ENCODE results near the gene LSM14B. TPM values are rescaled to one million over a fixed set of nuclear protein-coding genes. Genes with fewer than 3 reads are reported as not detected.

Gene LSM14B
- polyA plus RNA-seq, 3 donors from 2014 or later, result 0.19 to 1.9 (median 1.4) TPM

GRCh38 chr20:62172666-62173065 lies 50.4 kb downstream of the LSM14B start:
- Mint-ChIP-seq H3K4me1 (no peaks in the 10 kb centered on the region), H3K27me3 (ENCODE audit: low read depth in 3 of 3) (peaks cover 0 to 4% (median 0%) of the 10 kb centered on the region in 3 donors), H3K36me3 (peaks cover 0 to 20% (median 10%) of the 10 kb centered on the region in 3 donors), H3K9me3 (no peaks in the 10 kb centered on the region), H3K4me3 (no peak overlapping the region), H3K27ac (no peak overlapping the region)
- DNase-seq, result no peak

DNA sequence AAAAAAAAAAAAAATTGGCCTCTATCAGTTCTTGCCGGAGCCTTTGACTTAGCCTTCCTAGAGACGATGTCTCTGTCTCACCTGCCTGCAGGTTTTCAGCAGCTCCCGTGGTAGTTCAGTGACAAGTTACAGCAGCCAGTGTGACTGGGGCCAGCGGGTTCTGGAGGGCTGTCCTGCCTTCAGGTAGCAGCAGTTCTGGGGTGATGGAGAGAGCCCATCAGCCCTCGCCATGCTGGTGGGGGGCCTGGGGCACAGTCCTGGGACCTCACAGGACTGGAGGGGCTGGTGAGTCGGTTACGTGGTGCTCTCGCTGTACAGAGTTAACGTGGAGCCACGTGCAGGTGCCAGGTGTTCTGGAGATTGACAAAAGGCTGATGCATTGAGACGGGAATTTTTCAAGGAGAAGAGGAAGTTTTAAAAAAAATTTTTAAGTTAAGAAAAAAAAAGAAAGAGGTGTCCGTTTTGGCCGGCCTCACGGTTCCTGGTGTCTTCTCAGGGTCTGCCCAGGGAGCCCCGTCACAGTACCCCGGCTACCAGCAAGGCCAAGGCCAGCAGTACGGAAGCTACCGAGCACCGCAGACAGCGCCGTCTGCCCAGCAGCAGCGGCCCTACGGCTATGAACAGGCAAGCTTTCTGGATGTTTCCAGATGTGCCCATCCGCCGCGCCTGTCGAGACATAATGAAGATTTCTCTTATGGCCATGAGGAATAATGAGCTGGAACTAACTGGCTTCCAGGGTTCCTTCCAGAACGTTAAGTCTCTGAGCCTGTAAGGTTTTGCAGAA lies 51.9 kb downstream of the LSM14B start:
- H3K27me3 Mint-ChIP-seq (ENCODE audit: low read depth in 3 of 3), result peaks cover 0 to 2% (median 0%) of the 10 kb centered on the region in 3 donors
- H3K27ac Mint-ChIP-seq, result peak overlapping the region in 1 of 6 donors; percentile 17
- H3K4me1 Mint-ChIP-seq, result no peaks in the 10 kb centered on the region
- H3K9me3 Mint-ChIP-seq, result no peaks in the 10 kb centered on the region
- no peak overlapping the region for H3K4me3 Mint-ChIP-seq
- peaks cover 0 to 15% (median 10%) of the 10 kb centered on the region in 3 donors for H3K36me3 Mint-ChIP-seq
- no peak for DNase-seq

DNA sequence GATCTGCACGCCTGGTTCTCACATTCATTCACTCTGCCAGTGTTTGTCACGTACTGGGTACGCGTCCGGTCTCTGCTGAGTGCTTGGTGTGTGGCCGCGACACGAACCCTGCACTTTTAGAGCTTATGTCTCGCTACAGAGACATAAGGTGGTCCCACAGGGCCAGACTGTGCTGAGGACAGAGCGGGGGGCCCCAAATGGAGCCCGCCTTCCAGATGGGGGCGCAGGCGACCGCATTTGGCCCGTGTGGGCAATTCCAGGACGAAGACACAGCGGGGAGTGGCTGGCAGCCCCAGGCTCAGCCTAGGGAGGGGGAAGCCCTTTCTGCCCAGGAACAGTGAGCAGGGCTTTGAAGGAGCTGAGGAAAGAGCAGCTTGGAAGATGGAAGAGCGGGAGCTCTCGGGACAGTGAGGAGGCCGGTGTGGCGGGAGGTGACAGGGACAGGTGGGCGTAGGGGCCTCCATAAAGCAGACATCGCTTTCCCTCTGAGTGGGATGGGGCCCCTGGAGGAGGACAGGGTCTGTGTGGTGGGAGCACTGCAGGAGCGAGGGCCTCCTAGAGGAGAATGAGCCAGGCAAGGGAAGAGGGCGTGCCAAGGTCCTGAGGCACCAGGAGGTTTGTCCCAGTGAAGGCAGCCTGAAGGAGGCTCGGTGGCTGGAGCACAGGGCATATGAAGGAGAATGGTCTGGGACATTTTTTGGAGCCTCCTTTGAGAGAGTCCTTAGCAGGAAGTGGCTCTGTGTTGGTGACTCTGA lies 52.8 kb downstream of the LSM14B start:
- no peak for DNase-seq
- H3K27me3 Mint-ChIP-seq (ENCODE audit: low read depth in 3 of 3), result no peaks in the 10 kb centered on the region
- H3K9me3 Mint-ChIP-seq, result no peaks in the 10 kb centered on the region
- no peak overlapping the region for H3K4me3 Mint-ChIP-seq
- H3K27ac Mint-ChIP-seq, result peak overlapping the region in 2 of 6 donors; percentile 6 to 66
- peaks cover 0 to 10% (median 9%) of the 10 kb centered on the region in 3 donors for H3K36me3 Mint-ChIP-seq
- no peaks in the 10 kb centered on the region for H3K4me1 Mint-ChIP-seq

DNA sequence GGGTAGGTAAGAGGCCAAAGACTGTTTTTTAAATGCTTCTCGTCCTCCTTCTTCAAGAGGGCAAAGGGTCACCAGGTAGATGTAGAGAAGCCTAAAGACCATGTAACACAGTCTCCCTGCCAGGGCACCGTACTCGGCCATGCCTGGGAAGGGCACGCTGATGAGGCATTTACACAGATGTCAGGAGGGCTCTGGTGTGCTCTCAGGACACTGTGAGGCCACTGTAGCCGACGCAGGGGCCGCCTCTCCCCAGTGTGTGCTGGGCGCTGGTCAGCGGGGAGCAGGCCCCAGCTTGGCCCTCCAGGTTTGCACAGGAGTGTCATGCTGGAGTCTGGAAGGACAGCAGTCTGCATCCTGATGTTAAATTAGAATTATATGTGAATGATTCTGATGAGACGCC lies 53.4 kb downstream of the LSM14B start:
- no peak for DNase-seq
- H3K4me1 Mint-ChIP-seq, result no peaks in the 10 kb centered on the region
- H3K36me3 Mint-ChIP-seq, result peaks cover 0 to 10% (median 9%) of the 10 kb centered on the region in 3 donors
- no peaks in the 10 kb centered on the region for H3K9me3 Mint-ChIP-seq
- H3K27ac Mint-ChIP-seq, result no peak overlapping the region
- no peaks in the 10 kb centered on the region for H3K27me3 Mint-ChIP-seq (ENCODE audit: low read depth in 3 of 3)
- H3K4me3 Mint-ChIP-seq, result no peak overlapping the region

DNA sequence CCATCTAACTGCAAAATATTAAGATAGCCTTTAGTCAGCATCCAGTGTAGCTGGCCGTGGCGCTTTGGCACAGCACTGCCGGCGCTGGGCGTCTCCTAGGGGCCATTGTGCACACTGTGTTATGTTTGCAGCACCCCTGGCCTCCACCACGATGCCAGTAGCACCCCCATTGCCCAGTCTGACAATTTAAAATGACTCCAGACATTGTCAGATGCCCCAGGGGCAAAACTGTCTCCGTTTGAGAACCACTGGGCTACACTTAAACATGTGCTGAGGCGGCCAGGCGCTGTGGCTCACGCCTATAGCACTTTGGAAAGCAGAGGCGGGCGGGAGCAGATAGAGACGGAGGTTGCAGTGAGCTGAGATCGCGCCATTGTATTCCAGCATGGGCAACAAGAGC lies 54.6 kb downstream of the LSM14B start:
- Mint-ChIP-seq H3K4me1 (peaks cover 3 to 4% of the 10 kb centered on the region in 2 donors), H3K27ac (no peak overlapping the region)
- no peak for DNase-seq

GRCh38 chr20:62177307-62177706 lies 55.0 kb downstream of the LSM14B start:
- H3K4me1 Mint-ChIP-seq, result peaks cover 7 to 8% of the 10 kb centered on the region in 2 donors
- H3K4me3 Mint-ChIP-seq, result no peak overlapping the region
- peaks cover 0 to 4% (median 0%) of the 10 kb centered on the region in 3 donors for H3K27me3 Mint-ChIP-seq (ENCODE audit: low read depth in 3 of 3)
- no peaks in the 10 kb centered on the region for H3K9me3 Mint-ChIP-seq
- H3K27ac Mint-ChIP-seq, result no peak overlapping the region
- DNase-seq, result no peak
- peaks cover 0 to 10% (median 9%) of the 10 kb centered on the region in 3 donors for H3K36me3 Mint-ChIP-seq

More for the DNA sequence above, 54.6 kb downstream of the LSM14B start:
- Mint-ChIP-seq H3K27me3 (ENCODE audit: low read depth in 3 of 3) (peaks cover 0 to under 1% (median 0%) of the 10 kb centered on the region in 3 donors), H3K4me3 (peak overlapping the region in 1 of 5 donors; percentile 24), H3K9me3 (no peaks in the 10 kb centered on the region), H3K36me3 (peaks cover 0 to 10% (median 9%) of the 10 kb centered on the region in 3 donors)

DNA sequence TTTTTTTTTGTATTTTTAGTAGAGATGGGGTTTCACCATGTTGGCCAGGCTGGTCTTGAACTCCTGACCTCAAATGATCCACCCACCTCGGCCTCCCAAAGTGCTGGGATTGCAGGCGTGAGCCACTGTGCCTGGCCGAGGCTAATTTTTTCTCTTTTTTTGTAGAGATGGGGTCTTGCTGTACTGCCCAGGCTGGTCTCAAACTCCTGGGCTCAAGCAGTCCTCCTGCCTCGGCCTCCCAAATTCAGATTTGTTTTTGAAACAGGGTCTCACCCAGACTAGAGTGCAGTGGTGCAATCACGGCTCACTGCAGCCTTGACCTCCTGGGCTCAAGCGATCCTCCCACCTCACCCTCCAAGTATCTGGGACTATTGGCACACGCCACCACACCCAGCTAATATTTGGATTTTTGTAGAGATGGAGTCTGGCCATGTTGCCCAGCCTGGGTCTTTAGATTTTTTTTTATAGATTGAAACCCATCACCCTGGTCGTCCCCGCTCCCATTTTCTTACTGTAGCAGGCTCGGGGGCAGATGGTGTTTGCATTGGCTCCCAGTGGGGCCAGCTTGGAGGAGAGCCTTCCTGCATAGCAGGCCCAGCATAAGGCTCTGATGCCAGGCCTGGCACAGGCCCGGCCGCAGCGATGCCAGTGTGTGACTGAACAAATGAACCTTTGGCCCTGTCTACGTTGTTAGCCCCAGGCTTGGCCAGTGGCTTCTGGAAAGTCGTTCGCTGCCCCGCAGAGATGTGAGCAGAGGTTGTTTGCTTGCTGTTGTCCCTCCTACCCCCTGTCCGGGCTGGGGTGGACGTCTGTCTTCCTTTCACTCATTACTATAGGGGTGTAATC lies 56.3 kb downstream of the LSM14B start:
- H3K27me3 Mint-ChIP-seq (ENCODE audit: low read depth in 3 of 3), result peaks cover 5 to 13% (median 8%) of the 10 kb centered on the region in 3 donors

GRCh38 chr20:62179162-62179504 lies 56.9 kb downstream of the LSM14B start:
- Mint-ChIP-seq H3K36me3 (peaks cover 0 to 10% (median 6%) of the 10 kb centered on the region in 3 donors), H3K9me3 (no peaks in the 10 kb centered on the region), H3K4me1 (peaks cover 18% of the 10 kb centered on the region in 2 donors), H3K27ac (no peak overlapping the region), H3K27me3 (ENCODE audit: low read depth in 3 of 3) (peaks cover 5 to 13% (median 9%) of the 10 kb centered on the region in 3 donors), H3K4me3 (no peak overlapping the region)
- no peak for DNase-seq

More for the DNA sequence above, 56.3 kb downstream of the LSM14B start:
- Mint-ChIP-seq H3K9me3 (no peaks in the 10 kb centered on the region), H3K36me3 (peaks cover 0 to 10% (median 9%) of the 10 kb centered on the region in 3 donors), H3K4me1 (peaks cover 13% of the 10 kb centered on the region in 2 donors), H3K4me3 (no peak overlapping the region), H3K27ac (no peak overlapping the region)
- no peak for DNase-seq

DNA sequence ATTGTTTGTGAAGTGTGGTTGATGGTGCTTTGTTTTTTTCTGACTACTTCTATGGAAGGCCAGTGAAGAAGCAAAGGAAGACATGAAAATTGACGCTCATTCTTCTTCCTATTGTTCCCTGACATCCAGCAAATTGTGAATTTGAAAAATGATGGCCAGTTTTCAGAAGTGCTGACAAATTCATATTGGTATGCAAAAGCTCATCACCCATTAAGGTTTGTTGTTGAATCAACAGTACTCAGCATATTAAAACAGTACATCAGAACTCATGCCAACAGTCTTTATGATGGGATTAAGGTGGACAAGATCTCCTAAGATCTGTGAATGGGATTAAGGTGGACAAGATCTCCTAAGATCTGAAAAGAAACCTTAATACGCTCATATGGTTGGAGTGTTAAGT lies 59.5 kb downstream of the LSM14B start:
- no peak for DNase-seq
- peak overlapping the region; percentile 85 to 94 (median 92) for H3K4me3 Mint-ChIP-seq

DNA sequence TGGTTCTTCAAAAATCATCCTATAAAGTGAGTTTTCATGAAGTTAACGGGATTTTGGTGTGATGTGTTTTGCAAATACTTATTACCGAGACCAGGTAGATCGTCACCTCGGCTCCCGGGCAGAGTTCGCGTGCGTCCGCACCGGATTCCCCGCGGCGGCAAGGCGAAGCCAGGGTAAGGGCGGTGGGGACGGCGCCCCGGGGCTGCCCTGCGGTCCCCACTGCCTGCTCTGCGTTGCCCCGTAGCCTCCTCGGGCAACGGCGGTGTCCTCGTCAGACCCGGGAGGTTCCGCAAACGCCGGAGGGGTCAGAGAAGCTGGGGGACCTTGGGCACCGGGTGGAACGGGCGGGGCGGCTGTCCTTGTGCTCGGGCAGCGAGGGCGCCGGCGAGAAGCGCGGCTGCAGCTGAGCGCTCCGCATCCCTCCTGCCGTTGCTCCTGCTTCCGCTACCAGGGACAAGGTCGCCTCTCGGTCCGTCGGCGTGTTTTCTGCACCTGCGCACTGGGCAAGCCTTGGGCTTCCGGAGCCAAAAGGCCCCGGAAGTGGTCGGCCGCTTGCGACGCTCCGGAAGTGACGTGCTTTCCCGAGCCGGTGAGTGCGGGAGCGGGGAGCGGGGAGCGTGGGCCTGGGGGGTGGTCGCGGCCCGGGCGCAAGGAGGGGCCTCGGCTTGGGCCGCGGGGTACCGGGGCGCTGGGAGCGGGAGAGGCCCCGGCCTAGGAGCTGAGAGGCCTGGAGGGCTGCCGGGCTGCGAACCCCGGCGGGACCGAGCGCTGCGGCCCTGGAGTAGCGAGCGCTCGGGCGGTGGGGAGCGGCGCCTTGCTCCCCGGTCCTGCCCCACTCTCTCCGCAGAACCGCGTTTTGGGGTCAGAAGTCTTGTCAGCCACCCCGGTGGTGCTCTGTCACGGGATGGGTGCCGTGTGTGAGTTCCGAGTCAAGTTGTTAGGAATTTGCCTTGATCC lies 60.5 kb downstream of the LSM14B start, which contains the start of gene MTG2:
Gene MTG2, plus strand, starts transcription at position 560 of the 957 bp plus-strand sequence. CDS start 10,393 bp downstream, outside the sequence.
- Mint-ChIP-seq H3K27me3 (ENCODE audit: low read depth in 3 of 3) (peaks cover 6 to 13% (median 12%) of the 10 kb centered on the region in 3 donors), H3K27ac (peak within 1 kb of the TSS; percentile 94 to 97 (median 96)), H3K36me3 (no peaks in the 10 kb centered on the region), H3K4me3 (peak within 1 kb of the TSS; percentile 85 to 94 (median 92)), H3K4me1 (peaks cover 30 to 46% of the 10 kb centered on the region in 2 donors), H3K9me3 (no peaks in the 10 kb centered on the region)
- DNase-seq, result peak; percentile 92 to 93 (median 93)

More for the DNA sequence above, 59.5 kb downstream of the LSM14B start:
- H3K36me3 Mint-ChIP-seq, result no peaks in the 10 kb centered on the region
- H3K27me3 Mint-ChIP-seq (ENCODE audit: low read depth in 3 of 3), result peaks cover 6 to 13% (median 9%) of the 10 kb centered on the region in 3 donors
- H3K27ac Mint-ChIP-seq, result peak overlapping the region; percentile 90 to 97 (median 95)
- H3K4me1 Mint-ChIP-seq, result peaks cover 27 to 36% of the 10 kb centered on the region in 2 donors
- H3K9me3 Mint-ChIP-seq, result no peaks in the 10 kb centered on the region

DNA sequence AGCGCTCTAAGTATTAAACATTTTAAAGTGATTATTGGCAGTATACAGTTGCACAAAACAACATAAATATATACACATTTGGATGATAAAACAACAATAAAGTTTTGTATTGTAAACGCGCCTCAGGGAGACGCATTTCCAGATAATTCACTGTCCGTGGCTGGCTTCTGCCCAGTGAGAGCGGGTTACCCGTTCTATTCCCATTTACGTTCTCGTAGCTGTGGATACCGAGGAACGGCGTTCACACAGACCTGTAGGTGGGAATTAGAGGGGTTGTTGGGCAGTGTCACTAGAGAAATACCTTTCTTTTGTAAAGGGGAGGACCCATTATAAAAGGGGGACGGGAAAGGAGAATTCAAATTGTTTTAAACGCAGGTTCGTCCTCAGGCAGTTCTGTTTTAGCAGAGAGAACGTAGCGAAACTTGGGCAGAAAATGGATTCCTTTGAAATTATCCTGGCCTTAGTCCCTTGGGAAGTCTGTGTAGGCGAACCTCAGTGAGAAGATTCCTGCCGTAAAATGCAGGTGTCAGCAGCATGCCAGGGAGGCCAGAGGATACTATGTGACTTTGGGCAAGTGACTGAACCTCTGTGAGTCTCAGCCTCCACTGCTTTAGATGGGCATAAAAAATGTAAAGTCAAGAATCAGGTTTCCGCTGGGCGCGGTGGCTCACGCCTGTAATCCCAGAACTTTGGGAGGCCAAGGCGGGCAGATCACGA lies 61.3 kb downstream of the LSM14B start:
- Mint-ChIP-seq H3K27ac (peak overlapping the region; percentile 84 to 96 (median 95)), H3K27me3 (ENCODE audit: low read depth in 3 of 3) (peaks cover 6 to 13% (median 12%) of the 10 kb centered on the region in 3 donors), H3K4me1 (peaks cover 30 to 48% of the 10 kb centered on the region in 2 donors), H3K9me3 (no peaks in the 10 kb centered on the region), H3K4me3 (peak overlapping the region; percentile 85 to 94 (median 92)), H3K36me3 (no peaks in the 10 kb centered on the region)
- DNase-seq, result no peak
